Measurements from ENCODE around the gene ADCY2. TPM values are rescaled to one million over a fixed set of nuclear protein-coding genes. Genes with fewer than 3 reads are reported as not detected.

The ADCY2 gene
- total and polyA plus RNA-seq, 2 of the 13 experiments (the other 11 are each of a cell fraction or from before 2014, with no cell fraction given): not detected

DNA sequence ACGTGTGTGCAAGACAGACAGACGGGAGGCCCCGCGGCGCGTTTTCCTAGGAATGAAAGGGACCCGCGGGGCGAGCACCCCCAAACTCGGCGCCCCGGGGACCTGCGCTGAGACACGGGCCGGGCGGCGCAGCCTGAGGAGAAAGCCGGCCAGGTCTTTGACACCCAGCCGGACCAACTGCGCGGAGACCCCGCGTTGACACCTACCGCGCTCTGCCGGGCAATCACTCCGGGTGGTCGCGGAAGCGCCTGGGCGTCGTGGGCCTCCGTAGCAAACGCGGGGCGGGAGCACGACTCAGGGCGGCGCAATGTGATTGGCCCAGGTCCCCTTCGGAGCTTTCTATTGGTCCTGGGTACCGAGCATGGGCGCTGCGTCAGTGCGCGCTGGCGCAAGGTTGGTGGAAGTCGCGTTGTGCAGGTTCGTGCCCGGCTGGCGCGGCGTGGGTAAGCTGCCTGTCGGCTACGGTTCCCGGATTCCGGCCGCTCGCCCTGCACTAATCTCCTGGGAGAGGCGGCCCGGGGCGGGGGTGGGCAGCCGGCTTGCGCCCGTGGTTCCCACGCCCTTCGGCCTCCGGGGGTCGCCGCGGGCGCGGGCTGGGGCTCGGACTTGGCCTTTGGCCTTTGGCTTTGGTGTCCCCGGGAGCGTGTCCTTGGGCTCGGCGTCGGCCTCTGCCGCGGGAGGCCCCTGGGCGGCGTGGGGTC lies 473.0 kb downstream of the ADCY2 start, which contains the start of the genes FASTKD3 and MTRR (continued):
- TF ChIP-seq, protein P1, sequence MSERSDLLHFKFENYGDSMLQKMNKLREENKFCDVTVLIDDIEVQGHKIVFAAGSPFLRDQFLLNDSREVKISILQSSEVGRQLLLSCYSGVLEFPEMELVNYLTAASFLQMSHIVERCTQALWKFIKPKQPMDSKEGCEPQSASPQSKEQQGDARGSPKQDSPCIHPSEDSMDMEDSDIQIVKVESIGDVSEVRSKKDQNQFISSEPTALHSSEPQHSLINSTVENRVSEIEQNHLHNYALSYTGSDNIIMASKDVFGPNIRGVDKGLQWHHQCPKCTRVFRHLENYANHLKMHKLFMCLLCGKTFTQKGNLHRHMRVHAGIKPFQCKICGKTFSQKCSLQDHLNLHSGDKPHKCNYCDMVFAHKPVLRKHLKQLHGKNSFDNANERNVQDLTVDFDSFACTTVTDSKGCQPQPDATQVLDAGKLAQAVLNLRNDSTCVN (CRISPR knock-in tag; IDR thresholded peaks at IDR 0.05; ENCODE audit: borderline replicate concordance): no peak
- TF ChIP-seq, protein P2, sequence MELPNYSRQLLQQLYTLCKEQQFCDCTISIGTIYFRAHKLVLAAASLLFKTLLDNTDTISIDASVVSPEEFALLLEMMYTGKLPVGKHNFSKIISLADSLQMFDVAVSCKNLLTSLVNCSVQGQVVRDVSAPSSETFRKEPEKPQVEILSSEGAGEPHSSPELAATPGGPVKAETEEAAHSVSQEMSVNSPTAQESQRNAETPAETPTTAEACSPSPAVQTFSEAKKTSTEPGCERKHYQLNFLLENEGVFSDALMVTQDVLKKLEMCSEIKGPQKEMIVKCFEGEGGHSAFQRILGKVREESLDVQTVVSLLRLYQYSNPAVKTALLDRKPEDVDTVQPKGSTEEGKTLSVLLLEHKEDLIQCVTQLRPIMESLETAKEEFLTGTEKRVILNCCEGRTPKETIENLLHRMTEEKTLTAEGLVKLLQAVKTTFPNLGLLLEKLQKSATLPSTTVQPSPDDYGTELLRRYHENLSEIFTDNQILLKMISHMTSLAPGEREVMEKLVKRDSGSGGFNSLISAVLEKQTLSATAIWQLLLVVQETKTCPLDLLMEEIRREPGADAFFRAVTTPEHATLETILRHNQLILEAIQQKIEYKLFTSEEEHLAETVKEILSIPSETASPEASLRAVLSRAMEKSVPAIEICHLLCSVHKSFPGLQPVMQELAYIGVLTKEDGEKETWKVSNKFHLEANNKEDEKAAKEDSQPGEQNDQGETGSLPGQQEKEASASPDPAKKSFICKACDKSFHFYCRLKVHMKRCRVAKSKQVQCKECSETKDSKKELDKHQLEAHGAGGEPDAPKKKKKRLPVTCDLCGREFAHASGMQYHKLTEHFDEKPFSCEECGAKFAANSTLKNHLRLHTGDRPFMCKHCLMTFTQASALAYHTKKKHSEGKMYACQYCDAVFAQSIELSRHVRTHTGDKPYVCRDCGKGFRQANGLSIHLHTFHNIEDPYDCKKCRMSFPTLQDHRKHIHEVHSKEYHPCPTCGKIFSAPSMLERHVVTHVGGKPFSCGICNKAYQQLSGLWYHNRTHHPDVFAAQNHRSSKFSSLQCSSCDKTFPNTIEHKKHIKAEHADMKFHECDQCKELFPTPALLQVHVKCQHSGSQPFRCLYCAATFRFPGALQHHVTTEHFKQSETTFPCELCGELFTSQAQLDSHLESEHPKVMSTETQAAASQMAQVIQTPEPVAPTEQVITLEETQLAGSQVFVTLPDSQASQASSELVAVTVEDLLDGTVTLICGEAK (IDR thresholded peaks at IDR 0.05): no peak
- TF ChIP-seq, protein P2 (CRISPR knock-in tag; IDR thresholded peaks at IDR 0.05): peak; percentile 60
- TF ChIP-seq ZNF292 (CRISPR knock-in tag; IDR thresholded peaks at IDR 0.05; ENCODE audit: borderline replicate concordance, low read depth): no peak
- no peak for TF ChIP-seq HOXA7 (CRISPR knock-in tag; IDR thresholded peaks at IDR 0.05)
- peak; percentile 39 for TF ChIP-seq HNF4A (CRISPR knock-in tag; IDR thresholded peaks at IDR 0.05)
- TF ChIP-seq HIVEP1 (CRISPR knock-in tag; IDR thresholded peaks at IDR 0.05): peak; percentile 72; the same call in 1 of the 2 replicates
- peak; percentile 95 for TF ChIP-seq NFYB (CRISPR knock-in tag; IDR thresholded peaks at IDR 0.05)
- no peak for TF ChIP-seq PITX1 (CRISPR knock-in tag; IDR thresholded peaks at IDR 0.05)
- 0 out of 2 replicates have a peak, but pooled peaks have one; percentile 25 for TF ChIP-seq RNF2 (conservative IDR thresholded peaks at IDR 0.05; ENCODE audit: low read depth)
- TF ChIP-seq, protein P3, sequence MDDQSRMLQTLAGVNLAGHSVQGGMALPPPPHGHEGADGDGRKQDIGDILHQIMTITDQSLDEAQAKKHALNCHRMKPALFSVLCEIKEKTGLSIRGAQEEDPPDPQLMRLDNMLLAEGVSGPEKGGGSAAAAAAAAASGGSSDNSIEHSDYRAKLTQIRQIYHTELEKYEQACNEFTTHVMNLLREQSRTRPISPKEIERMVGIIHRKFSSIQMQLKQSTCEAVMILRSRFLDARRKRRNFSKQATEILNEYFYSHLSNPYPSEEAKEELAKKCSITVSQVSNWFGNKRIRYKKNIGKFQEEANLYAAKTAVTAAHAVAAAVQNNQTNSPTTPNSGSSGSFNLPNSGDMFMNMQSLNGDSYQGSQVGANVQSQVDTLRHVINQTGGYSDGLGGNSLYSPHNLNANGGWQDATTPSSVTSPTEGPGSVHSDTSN (CRISPR knock-in tag; IDR thresholded peaks at IDR 0.05; ENCODE audit: borderline replicate concordance): no peak
- TF ChIP-seq ZFP36 (IDR thresholded peaks at IDR 0.05; ENCODE audit: borderline replicate concordance, low read depth, low read length, partially characterized antibody): no peak
- no peak for TF ChIP-seq STAG1 (CRISPR knock-in tag; IDR thresholded peaks at IDR 0.05)
- TF ChIP-seq ZFP1 (CRISPR knock-in tag; IDR thresholded peaks at IDR 0.05): no peak
- TF ChIP-seq ZFP36L2 (CRISPR knock-in tag; IDR thresholded peaks at IDR 0.05): no peak
- TF ChIP-seq RARG (CRISPR knock-in tag; IDR thresholded peaks at IDR 0.05; ENCODE audit: low read depth): no peak
- peak; percentile 43; the same call in 1 of the 2 replicates for TF ChIP-seq MXD4 (CRISPR knock-in tag; IDR thresholded peaks at IDR 0.05)
- TF ChIP-seq ONECUT2 (CRISPR knock-in tag; IDR thresholded peaks at IDR 0.05): no peak
- no peak; the same call in 1 of the 2 replicates for TF ChIP-seq HMG20B (CRISPR knock-in tag; conservative IDR thresholded peaks at IDR 0.05)
- no peak for TF ChIP-seq SRSF4 (IDR thresholded peaks at IDR 0.05; ENCODE audit: low read depth, low read length, poor library complexity, severe bottlenecking)
